HG02938 (cell line): ENCODE results near the gene EAPP.
"Not testable (repeated sequence)": the region's sequence is repeated elsewhere in the genome, so short reads cannot be mapped to it uniquely, and the experiment has no call there.

Experiments
- ATAC-seq: cut with Tn5 transposase; IDR thresholded peaks from one replicate; pipeline ENCODE4 v1.9.1; 2021; ENCODE audit warnings: mild to moderate bottlenecking, moderate library complexity; ENCODE audit not compliant: unreplicated experiment

The EAPP gene, protein sequence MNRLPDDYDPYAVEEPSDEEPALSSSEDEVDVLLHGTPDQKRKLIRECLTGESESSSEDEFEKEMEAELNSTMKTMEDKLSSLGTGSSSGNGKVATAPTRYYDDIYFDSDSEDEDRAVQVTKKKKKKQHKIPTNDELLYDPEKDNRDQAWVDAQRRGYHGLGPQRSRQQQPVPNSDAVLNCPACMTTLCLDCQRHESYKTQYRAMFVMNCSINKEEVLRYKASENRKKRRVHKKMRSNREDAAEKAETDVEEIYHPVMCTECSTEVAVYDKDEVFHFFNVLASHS

DNA sequence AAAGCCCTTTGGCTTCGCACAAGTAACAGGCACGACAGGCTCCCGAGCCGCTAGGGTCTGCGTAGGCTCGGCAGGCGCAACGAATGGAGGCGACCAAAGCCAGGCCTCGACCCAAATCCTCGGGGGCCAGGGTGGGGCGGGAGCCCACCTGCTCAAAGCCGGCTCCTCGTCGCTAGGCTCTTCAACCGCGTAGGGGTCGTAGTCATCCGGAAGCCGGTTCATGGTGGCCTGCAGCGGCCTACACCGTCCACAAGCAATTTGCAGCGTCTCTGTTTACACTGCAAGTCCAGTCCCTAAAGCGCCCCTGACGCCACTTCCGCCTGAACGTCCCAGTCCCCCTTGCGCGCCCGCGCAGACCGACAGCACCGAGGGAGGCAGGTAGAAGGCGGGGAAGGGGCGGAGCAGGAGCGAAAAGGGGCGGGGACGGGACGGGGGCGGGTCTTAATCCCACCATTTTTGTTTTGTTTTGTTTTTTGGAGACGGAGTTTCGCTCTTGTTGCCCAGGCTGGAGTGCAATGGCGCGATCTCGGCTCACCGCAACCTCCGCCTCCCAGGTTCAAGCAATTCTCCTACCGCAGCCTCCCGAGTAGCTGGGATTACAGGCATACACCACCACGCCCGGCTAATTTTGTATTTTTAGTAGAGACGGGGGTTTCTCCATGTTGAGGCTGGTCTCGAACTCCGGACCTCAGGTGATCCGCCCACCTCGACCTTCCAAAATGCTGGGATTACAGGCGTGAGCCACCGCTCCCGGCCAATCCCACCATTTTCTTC, at the start of gene EAPP:
Gene EAPP (minus strand): TSS at position 295 of the 774 bp plus-strand sequence. CDS start 73 bp downstream, at position 222.
- ATAC-seq = peak; percentile 99

DNA sequence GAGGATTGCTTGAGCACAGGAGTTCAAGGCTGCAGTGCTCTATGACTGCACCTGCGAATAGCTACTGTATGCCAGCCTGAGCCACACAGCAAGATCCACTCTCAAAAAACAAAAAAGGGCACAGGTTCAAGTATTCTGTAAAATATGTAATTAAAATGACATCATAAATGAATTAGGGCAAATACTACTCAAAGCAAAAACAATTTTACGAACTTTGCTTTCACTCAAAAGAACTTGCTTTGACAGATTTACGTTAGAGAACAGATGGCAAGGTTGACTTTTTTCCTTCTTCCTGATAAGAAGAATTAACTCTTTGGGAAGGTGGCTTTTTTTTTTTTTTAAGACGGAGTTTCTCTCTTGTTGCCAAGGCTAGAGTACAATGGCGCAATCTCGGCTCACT, 44.0 kb upstream of the EAPP start:
- no peak for ATAC-seq

DNA sequence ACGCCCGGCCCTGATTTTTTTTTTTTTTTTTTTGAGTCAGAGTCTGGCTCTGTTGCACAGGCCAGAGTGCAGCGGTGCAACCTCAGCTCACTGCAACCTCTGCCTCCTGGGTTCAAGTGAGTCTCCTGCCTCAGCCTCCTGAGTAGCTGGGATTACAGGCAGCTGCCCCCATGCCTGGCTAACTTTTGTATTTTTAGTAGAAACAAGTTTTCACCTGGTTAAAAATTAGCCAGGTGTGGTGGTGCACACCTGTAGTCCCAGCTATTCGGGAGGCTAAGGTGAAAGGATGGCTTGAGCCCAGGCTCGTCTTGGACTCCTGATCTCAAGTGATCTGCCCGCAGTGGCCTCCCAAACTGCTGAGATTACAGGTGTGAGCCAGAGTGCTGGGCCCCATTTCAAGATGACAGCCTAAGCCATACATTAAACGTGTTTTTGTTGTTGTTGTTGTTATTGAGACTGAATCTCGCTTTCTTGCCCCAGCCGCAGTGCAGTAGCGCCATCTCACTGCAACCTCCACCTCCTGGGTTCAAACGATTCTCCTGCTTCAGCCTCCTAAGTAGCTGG, 42.7 kb upstream of the EAPP start:
- ATAC-seq = no peak

DNA sequence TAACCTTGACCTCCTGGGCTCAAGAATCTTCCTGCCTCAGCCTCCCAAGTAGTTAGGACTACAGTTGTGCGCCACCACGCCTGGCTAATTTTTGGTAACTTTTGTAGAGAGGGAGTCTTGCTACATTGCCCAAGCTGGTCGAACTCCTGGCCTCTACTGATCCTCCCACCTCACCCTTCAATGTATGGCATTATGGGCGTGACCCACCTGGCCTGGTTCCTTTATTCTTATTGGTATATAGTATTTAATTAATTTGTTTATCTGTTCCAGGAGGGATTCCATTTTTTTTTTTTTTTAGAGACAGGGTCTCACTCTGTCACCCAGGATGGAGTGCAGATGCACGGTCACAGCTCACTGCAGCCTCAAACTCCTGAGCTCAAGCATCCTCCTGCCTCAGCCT, 40.9 kb upstream of the EAPP start:
- ATAC-seq = no peak

DNA sequence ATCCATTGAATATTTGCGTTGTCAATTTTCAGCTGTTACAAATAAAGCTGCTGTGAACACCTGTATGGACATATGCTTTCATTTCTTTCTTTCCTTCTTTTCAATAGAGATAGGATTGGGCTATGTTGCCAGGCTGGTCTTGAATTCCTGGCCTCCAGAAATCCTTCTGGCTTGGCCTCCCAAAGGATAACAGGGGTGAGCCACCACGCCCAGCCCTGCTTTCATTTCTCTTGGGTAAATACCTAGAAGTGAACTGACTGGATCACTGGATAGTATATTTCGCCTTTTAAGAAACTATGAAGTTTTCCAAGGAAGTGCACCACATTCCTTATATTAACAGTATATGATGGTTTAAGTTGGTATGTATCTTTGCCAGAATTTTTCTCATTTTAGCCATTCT, 32.3 kb upstream of the EAPP start:
- no peak for ATAC-seq

DNA sequence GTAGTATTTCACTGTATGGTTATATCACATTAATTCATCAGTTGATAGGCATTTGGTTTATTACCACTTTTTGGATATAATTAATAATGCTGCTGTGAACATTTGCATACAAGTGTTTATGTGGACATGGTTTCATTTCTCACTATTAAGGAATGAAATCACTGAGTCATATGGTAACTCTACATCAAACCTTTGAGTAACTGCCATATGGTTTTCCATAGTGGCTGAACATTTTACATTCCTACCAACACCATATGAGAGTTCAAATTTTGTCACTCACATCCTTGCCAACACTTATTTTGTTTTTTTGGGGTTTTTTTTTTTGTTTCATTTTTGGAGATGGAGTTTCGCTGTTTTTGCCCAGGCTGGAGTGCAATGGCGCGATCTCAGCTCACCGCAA, 30.2 kb upstream of the EAPP start:
- ATAC-seq = no peak

- no peak for ATAC-seq
Observed at GRCh38 chr14:34568803-34569202, 29.3 kb upstream of the EAPP start.

GRCh38 chr14:34562776-34563150, 23.3 kb upstream of the EAPP start:
- ATAC-seq = no peak

- not testable (repeated sequence) for ATAC-seq
Observed at GRCh38 chr14:34562037-34562775, 22.7 kb upstream of the EAPP start.

DNA sequence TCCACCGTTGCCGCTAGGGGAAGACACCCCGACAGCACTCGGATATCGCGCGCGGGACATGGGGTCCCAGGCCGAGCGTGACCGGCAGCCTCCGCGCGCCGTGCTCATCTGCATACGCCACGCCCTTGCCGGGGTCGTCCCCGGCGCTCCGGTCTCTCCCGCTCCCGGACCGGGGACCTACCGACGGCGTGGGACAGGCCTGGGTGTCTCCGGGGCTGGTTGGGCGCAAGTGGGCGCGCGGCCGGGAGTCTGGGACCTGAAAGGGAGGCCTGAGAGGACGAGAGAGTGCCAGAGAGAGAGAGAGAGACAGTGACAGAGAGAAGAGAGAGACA, 17.0 kb upstream of the EAPP start:
- peak; percentile 32 for ATAC-seq

GRCh38 chr14:34555583-34556497, 16.3 kb upstream of the EAPP start:
- peak; percentile 80 for ATAC-seq

- ATAC-seq = no peak
Observed at GRCh38 chr14:34554540-34555250, 15.2 kb upstream of the EAPP start.

- ATAC-seq = not testable (repeated sequence)
Observed at GRCh38 chr14:34549276-34549966, 9.9 kb upstream of the EAPP start.

GRCh38 chr14:34548472-34548981, 9.0 kb upstream of the EAPP start:
- ATAC-seq = no peak

DNA sequence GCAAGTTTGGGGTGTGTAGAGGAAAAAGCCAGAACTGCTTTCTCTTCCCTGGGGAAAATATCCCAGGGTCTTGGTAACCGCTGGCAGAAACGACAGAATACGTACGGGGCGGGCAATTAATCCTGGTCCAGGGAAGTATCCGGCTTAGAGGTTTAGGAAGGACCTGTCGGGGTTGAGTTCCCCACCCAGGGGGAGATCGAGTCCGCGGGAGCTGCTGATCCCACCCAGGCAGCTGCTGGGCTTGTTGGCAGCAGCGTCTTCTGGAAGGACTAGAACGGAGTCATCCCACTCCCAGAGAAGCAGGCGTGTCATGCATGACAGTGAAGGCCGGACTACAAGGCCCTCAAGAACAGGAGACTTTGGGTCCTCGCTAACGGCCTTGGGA, 7.6 kb upstream of the EAPP start:
- ATAC-seq = peak; percentile 33

DNA sequence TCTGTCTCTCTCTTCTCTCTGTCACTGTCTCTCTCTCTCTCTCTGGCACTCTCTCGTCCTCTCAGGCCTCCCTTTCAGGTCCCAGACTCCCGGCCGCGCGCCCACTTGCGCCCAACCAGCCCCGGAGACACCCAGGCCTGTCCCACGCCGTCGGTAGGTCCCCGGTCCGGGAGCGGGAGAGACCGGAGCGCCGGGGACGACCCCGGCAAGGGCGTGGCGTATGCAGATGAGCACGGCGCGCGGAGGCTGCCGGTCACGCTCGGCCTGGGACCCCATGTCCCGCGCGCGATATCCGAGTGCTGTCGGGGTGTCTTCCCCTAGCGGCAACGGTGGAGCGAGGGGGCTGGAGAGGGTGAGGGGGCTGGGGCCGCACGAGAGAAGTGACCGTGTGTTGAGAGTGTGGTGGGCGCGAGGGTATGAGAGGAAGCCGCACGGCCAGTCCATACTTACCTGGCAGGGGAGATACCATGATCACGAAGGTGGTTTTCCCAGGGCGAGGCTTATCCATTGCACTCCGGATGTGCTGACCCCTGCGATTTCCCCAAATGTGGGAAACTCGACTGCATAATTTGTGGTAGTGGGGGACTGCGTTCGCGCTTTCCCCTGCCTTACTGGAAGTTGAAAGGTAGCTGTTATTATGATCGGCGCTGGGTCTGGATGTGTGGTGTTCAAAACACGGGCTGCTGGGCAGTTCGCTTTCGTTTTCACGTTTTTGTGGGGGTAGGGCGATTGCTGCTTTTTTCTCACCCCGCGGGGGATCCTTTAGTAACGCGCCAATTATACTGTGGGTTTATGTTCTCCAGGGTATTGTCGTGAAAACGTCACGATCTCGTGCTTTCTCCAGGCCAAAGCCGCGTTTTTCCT, 7.0 kb upstream of the EAPP start:
- peak; percentile 73 for ATAC-seq

- ATAC-seq = not testable (repeated sequence)
Observed at GRCh38 chr14:34540181-34541059, 919 bp upstream of the EAPP start.
